RWPE1 (cell line): ENCODE results near the gene ALK.
A peak's percentile ranks its signal among the peaks of the same experiment; 100 is the strongest.

Source experiments
- CTCF ChIA-PET: fragments of 350-600 bp; sonication (Branson Sonifier 250); formaldehyde crosslinking; extraction: SDS; loops from one replicate; lab custom pipeline; 2021; lab: Yijun Ruan, JAX
- POLR2A ChIA-PET: fragments of 400-600 bp; formaldehyde crosslinking; extraction: SDS; loops from one replicate; lab custom pipeline; 2020; ENCODE audit warnings: antibody characterized with exemption; ENCODE audit not compliant: low non-redundant PET; lab: Yijun Ruan, JAX
- DNase-seq: peaks from one replicate; pipeline ENCODE4 v3.0.0; 2012; ENCODE audit warnings: low spot score
- H3K27ac ChIP-seq: fragments of 450-650 bp; 2 replicates; pipeline ENCODE4 v1.5.1; 2017
- TF ChIP-seq, protein P1 (sequence below): fragments of 450-650 bp; conservative IDR thresholded peaks from 2 replicates; pipeline ENCODE4 v1.5.1; 2017; ENCODE audit warnings: low read depth, mild to moderate bottlenecking

ALK gene

GRCh38 chr2:29714333-29714732 lies 207.1 kb downstream of the ALK start:
- H3K27ac ChIP-seq: no peak overlapping the region
- CTCF ChIA-PET: no interaction called here
- TF ChIP-seq, protein P1, sequence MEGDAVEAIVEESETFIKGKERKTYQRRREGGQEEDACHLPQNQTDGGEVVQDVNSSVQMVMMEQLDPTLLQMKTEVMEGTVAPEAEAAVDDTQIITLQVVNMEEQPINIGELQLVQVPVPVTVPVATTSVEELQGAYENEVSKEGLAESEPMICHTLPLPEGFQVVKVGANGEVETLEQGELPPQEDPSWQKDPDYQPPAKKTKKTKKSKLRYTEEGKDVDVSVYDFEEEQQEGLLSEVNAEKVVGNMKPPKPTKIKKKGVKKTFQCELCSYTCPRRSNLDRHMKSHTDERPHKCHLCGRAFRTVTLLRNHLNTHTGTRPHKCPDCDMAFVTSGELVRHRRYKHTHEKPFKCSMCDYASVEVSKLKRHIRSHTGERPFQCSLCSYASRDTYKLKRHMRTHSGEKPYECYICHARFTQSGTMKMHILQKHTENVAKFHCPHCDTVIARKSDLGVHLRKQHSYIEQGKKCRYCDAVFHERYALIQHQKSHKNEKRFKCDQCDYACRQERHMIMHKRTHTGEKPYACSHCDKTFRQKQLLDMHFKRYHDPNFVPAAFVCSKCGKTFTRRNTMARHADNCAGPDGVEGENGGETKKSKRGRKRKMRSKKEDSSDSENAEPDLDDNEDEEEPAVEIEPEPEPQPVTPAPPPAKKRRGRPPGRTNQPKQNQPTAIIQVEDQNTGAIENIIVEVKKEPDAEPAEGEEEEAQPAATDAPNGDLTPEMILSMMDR: no peak
- POLR2A ChIA-PET: no interaction called here
- no peak for DNase-seq

DNA sequence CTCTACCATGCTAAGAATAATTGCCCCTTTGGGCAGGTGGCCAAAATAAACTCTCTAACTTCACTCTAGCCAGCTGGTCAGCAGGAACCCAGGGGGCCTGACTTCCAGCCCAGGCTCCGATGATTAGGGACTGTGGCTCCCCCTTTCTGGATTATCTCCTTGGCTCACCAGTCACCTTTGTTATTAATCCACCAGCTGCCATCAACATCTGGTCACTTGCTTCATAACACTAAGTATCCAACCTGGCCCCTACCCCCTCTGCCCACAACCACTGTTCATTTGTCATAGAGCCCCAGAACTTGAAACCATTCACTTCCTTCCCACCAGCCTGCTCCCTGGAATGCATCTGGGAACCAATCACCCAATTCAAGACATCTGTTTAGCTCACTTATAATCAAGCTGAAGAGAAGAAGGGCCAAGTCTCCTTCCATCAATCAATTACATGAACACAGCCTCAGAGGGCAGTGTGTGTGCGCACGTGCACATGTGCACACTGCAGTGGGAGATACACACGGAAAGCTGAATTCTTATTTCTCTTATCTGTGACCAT lies 215.1 kb downstream of the ALK start:
- DNase-seq: no peak
- TF ChIP-seq, protein P1: no peak
- POLR2A ChIA-PET: interaction anchor here (0.6 kb wide), 1 partner anchor 1286 kb away, joined by 3 read pairs; no protein-coding TSS in a partner anchor
- no peak overlapping the region for H3K27ac ChIP-seq
- CTCF ChIA-PET: interaction anchor here (0.7 kb wide), 1 partner anchor 411 kb away, joined by 3 read pairs; no protein-coding TSS in a partner anchor

- ChIA-PET CTCF (interaction anchor here (0.7 kb wide), 1 partner anchor 410 kb away, joined by 3 read pairs; no protein-coding TSS in a partner anchor), POLR2A (interaction anchor here (0.6 kb wide), 1 partner anchor 1285 kb away, joined by 3 read pairs; no protein-coding TSS in a partner anchor)
- TF ChIP-seq, protein P1: no peak
- no peak for DNase-seq
- no peak overlapping the region for H3K27ac ChIP-seq
These were observed 215.8 kb downstream of the ALK start for GRCh38 chr2:29705616-29706015.

DNA sequence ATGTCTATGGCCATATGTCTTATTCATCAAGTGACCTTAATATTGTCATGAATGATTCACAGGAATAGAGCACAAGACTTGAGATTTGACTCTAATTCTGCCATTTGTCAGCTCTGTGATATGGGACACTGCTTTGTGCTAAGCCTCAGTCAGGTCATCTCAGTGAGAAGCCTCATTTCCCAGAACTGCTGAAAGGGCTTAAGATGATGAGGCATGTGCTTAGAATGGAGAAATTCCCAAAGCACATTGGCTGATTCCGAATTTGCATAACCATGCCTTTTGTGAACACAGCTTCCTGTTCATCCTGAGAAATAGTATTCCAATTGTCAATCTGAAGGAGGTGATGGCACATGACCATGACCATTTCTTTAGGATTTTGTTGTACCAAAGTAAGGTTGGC lies 218.1 kb downstream of the ALK start:
- ChIA-PET CTCF (no interaction called here), POLR2A (no interaction called here)
- DNase-seq: no peak
- H3K27ac ChIP-seq: no peak overlapping the region
- TF ChIP-seq, protein P1: no peak

DNA sequence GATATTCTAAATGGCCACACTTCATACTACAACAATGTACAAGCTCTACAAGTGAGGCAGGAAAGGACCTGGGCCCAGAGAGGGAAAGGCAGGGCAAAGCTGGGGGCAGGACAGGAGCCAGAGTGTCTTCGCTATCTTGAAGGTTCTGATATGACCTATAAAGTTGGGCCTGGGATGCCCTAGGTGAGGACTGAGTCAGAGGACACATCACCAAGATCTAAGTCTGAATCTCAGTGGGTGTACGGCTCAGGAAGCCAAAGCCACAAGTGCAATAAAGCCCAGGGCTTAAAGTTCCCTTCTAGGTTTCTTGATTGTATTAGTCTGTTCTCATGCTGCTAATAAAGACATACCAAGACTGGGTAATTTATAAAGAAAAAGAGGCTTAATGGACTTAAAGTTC lies 219.1 kb downstream of the ALK start:
- POLR2A ChIA-PET: no interaction called here

GRCh38 chr2:29700560-29700959 lies 220.8 kb downstream of the ALK start:
- CTCF ChIA-PET: no interaction called here
- POLR2A ChIA-PET: no interaction called here
- peak; percentile 20 for DNase-seq
- TF ChIP-seq, protein P1: no peak
- H3K27ac ChIP-seq: no peak overlapping the region

More for the DNA sequence above, 219.1 kb downstream of the ALK start:
- H3K27ac ChIP-seq: no peak overlapping the region
- no peak for DNase-seq
- CTCF ChIA-PET: interaction anchor here (0.6 kb wide), 1 partner anchor 167 kb away, joined by 3 read pairs; no protein-coding TSS in a partner anchor
- TF ChIP-seq, protein P1: no peak
